Nephron progenitor cell (in vitro differentiated cells): ENCODE results near the gene PCNP.
A peak's percentile ranks its signal among the peaks of the same experiment; 100 is the strongest.
"Not testable (repeated sequence)": the region's sequence is repeated elsewhere in the genome, so short reads cannot be mapped to it uniquely, and the experiment has no call there.

Experiments
- DNase-seq: peaks from one replicate; pipeline ENCODE4 v3.0.0; 2021
- H3K27ac Mint-ChIP-seq: 2 replicates; pipeline ENCODE4 v1.8.0; 2021; ENCODE audit warnings: mild to moderate bottlenecking, moderate library complexity, mixed read lengths
- H3K27me3 Mint-ChIP-seq: 2 replicates; pipeline ENCODE4 v1.8.0; 2021; ENCODE audit warnings: mild to moderate bottlenecking, low read depth, mixed read lengths; ENCODE audit not compliant: poor library complexity
- H3K36me3 Mint-ChIP-seq: 2 replicates; pipeline ENCODE4 v1.8.0; 2021; ENCODE audit warnings: low read depth, mixed read lengths
- H3K4me1 Mint-ChIP-seq: 2 replicates; pipeline ENCODE4 v1.8.0; 2021; ENCODE audit warnings: mixed read lengths
- H3K4me3 Mint-ChIP-seq: 2 replicates; pipeline ENCODE4 v1.8.0; 2021; ENCODE audit warnings: mild to moderate bottlenecking, moderate library complexity, mixed read lengths
- H3K9me3 Mint-ChIP-seq: 2 replicates; pipeline ENCODE4 v1.8.0; 2021; ENCODE audit warnings: mild to moderate bottlenecking, moderate library complexity, mixed read lengths
- CTCF ChIP-seq: fragments of 200-600 bp; sonication (generic); IDR thresholded peaks from 2 replicates; pipeline ENCODE4 v1.5.0; 2021; ENCODE audit warnings: antibody characterized with exemption

The PCNP gene

GRCh38 chr3:101577286-101577685 lies 3.3 kb downstream of the PCNP start:
- no peak for DNase-seq
- peaks cover 35% of the 10 kb centered on the region for H3K4me1 Mint-ChIP-seq
- peaks cover 46% of the 10 kb centered on the region for H3K36me3 Mint-ChIP-seq
- peak overlapping the region; percentile 34 for H3K4me3 Mint-ChIP-seq
- no peak overlapping the region for H3K27ac Mint-ChIP-seq
- H3K27me3 Mint-ChIP-seq = peaks cover 2% of the 10 kb centered on the region
- peaks cover 3% of the 10 kb centered on the region for H3K9me3 Mint-ChIP-seq
- no peak for TF ChIP-seq CTCF

GRCh38 chr3:101588616-101589015 lies 14.6 kb downstream of the PCNP start:
- Mint-ChIP-seq H3K4me3 (no peak overlapping the region), H3K27ac (no peak overlapping the region), H3K27me3 (no peaks in the 10 kb centered on the region), H3K9me3 (no peaks in the 10 kb centered on the region), H3K36me3 (peaks cover 82% of the 10 kb centered on the region), H3K4me1 (no peaks in the 10 kb centered on the region)
- TF ChIP-seq CTCF = no peak
- DNase-seq = no peak

- no peaks in the 10 kb centered on the region for H3K9me3 Mint-ChIP-seq
- no peak for TF ChIP-seq CTCF
- no peaks in the 10 kb centered on the region for H3K27me3 Mint-ChIP-seq
- no peak overlapping the region for H3K4me3 Mint-ChIP-seq
- no peak for DNase-seq
- H3K36me3 Mint-ChIP-seq = peaks cover 79% of the 10 kb centered on the region
- no peaks in the 10 kb centered on the region for H3K4me1 Mint-ChIP-seq
- no peak overlapping the region for H3K27ac Mint-ChIP-seq
Measured at GRCh38 chr3:101591071-101591470, 17.1 kb downstream of the PCNP start.

- TF ChIP-seq CTCF = no peak
- Mint-ChIP-seq H3K27me3 (no peaks in the 10 kb centered on the region), H3K4me1 (no peaks in the 10 kb centered on the region), H3K36me3 (peaks cover 16% of the 10 kb centered on the region), H3K4me3 (no peak overlapping the region), H3K27ac (no peak overlapping the region), H3K9me3 (peaks cover 9% of the 10 kb centered on the region)
- DNase-seq = no peak
Measured at GRCh38 chr3:101602731-101603130, 28.8 kb downstream of the PCNP start.

GRCh38 chr3:101603184-101603583 lies 29.2 kb downstream of the PCNP start:
- no peaks in the 10 kb centered on the region for H3K27me3 Mint-ChIP-seq
- H3K4me1 Mint-ChIP-seq = no peaks in the 10 kb centered on the region
- no peak overlapping the region for H3K4me3 Mint-ChIP-seq
- DNase-seq = no peak
- no peak for TF ChIP-seq CTCF
- H3K27ac Mint-ChIP-seq = no peak overlapping the region
- peaks cover 16% of the 10 kb centered on the region for H3K36me3 Mint-ChIP-seq
- peaks cover 9% of the 10 kb centered on the region for H3K9me3 Mint-ChIP-seq

- H3K36me3 Mint-ChIP-seq, H3K9me3 Mint-ChIP-seq, H3K4me1 Mint-ChIP-seq, H3K4me3 Mint-ChIP-seq, DNase-seq, H3K27me3 Mint-ChIP-seq, H3K27ac Mint-ChIP-seq: not testable (repeated sequence)
Measured at GRCh38 chr3:101605398-101605797, 31.4 kb downstream of the PCNP start.
